Cardiac muscle cell (in vitro differentiated cells and primary cell): ENCODE data around the gene TFDP1. TPM values are rescaled to one million over a fixed set of nuclear protein-coding genes. Genes with fewer than 3 reads are reported as not detected.
"Not testable (repeated sequence)": the region's sequence is repeated elsewhere in the genome, so short reads cannot be mapped to it uniquely, and the experiment has no call there.

Source experiments
- DNase-seq, 2 donors: peaks; one replicate each; pipeline versions ENCODE4 v3.0.0 to v3.0.0-alpha.2; 2010 to 2017; ENCODE audit warnings: low read depth in 1 of 2, low spot score in 1 of 2
- H3K27ac ChIP-seq: fragments of 200-600 bp; sonication (generic); 2 replicates; pipeline ENCODE4 v1.5.1; 2016
- H3K27me3 ChIP-seq: fragments of 200-600 bp; sonication (generic); 2 replicates; pipeline ENCODE4 v1.6.0; 2016; ENCODE audit warnings: control low read depth
- H3K36me3 ChIP-seq: fragments of 200-600 bp; sonication (generic); 2 replicates; pipeline ENCODE4 v1.5.1; 2016; ENCODE audit warnings: control low read depth
- H3K4me1 ChIP-seq: fragments of 200-600 bp; sonication (generic); 2 replicates; pipeline ENCODE4 v1.8.1; 2017; ENCODE audit warnings: low read depth, mild to moderate bottlenecking, mixed run types
- H3K4me3 ChIP-seq: fragments of 200-600 bp; sonication (generic); 2 replicates; pipeline ENCODE4 v1.5.1; 2016; ENCODE audit warnings: mild to moderate bottlenecking
- H3K9me3 ChIP-seq: fragments of 200-600 bp; sonication (generic); 2 replicates; pipeline ENCODE4 v1.5.1; 2017; ENCODE audit warnings: low read depth, mild to moderate bottlenecking, control low read depth
- polyA plus RNA-seq: library from polyadenylated mRNA; unstranded; fragments of >200 nt; fragmentation: Nextera tagmentation; extraction: Ambion mirVana; gene quantifications from 2 replicates; pipeline ENCODE4 v1.2.1, GENCODE V29; 2016
- total RNA-seq: library from RNA; depleted of rRNA; stranded (reverse); fragments of >200 nt; gene quantifications from 2 replicates; pipeline ENCODE4 v1.2.3, GENCODE V29; 2016
- TF ChIP-seq, protein P1 (sequence below): IDR thresholded peaks from 2 replicates; pipeline ENCODE4 v1.5.1; 2012; ENCODE audit warnings: low read depth, mild to moderate bottlenecking, low read length

Gene TFDP1
- total and polyA plus RNA-seq, 2 experiments from 2014 or later = 36.9 to 81.7 TPM

- no peak overlapping the region for H3K4me3 ChIP-seq
- no peak overlapping the region for H3K27ac ChIP-seq
- no peaks in the 10 kb centered on the region for H3K27me3 ChIP-seq
- no peak for DNase-seq
- H3K4me1 ChIP-seq = peaks cover 12% of the 10 kb centered on the region
- H3K36me3 ChIP-seq = peaks cover under 1% of the 10 kb centered on the region
- no peaks in the 10 kb centered on the region for H3K9me3 ChIP-seq
- TF ChIP-seq, protein P1, sequence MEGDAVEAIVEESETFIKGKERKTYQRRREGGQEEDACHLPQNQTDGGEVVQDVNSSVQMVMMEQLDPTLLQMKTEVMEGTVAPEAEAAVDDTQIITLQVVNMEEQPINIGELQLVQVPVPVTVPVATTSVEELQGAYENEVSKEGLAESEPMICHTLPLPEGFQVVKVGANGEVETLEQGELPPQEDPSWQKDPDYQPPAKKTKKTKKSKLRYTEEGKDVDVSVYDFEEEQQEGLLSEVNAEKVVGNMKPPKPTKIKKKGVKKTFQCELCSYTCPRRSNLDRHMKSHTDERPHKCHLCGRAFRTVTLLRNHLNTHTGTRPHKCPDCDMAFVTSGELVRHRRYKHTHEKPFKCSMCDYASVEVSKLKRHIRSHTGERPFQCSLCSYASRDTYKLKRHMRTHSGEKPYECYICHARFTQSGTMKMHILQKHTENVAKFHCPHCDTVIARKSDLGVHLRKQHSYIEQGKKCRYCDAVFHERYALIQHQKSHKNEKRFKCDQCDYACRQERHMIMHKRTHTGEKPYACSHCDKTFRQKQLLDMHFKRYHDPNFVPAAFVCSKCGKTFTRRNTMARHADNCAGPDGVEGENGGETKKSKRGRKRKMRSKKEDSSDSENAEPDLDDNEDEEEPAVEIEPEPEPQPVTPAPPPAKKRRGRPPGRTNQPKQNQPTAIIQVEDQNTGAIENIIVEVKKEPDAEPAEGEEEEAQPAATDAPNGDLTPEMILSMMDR = no peak
Observed at GRCh38 chr13:113617961-113618360, 33.4 kb downstream of the TFDP1 start.

DNA sequence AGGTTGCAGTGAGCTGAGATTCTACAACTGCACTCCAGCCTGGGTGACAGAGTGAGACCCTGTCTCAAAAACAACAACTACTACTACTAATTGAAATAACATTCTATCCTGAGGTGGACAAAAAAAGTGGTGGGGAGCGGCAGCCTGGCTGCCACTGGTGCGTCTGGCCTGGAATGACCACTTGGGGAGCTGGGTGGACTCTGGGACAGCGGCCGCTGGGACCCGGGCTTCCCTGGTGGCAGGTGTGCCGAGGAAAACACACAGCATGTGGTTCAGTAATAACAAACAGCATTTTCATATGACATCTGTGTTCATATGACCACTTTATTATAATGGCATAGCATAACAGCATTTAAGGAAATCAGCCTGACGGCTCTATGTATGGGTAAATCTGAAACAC is 33.9 kb downstream of the TFDP1 start:
- no peak overlapping the region for H3K27ac ChIP-seq
- H3K4me1 ChIP-seq = peaks cover 12% of the 10 kb centered on the region
- H3K36me3 ChIP-seq = peaks cover 5% of the 10 kb centered on the region
- no peak for DNase-seq
- no peaks in the 10 kb centered on the region for H3K27me3 ChIP-seq
- no peaks in the 10 kb centered on the region for H3K9me3 ChIP-seq
- H3K4me3 ChIP-seq = no peak overlapping the region
- TF ChIP-seq, protein P1 = no peak

DNA sequence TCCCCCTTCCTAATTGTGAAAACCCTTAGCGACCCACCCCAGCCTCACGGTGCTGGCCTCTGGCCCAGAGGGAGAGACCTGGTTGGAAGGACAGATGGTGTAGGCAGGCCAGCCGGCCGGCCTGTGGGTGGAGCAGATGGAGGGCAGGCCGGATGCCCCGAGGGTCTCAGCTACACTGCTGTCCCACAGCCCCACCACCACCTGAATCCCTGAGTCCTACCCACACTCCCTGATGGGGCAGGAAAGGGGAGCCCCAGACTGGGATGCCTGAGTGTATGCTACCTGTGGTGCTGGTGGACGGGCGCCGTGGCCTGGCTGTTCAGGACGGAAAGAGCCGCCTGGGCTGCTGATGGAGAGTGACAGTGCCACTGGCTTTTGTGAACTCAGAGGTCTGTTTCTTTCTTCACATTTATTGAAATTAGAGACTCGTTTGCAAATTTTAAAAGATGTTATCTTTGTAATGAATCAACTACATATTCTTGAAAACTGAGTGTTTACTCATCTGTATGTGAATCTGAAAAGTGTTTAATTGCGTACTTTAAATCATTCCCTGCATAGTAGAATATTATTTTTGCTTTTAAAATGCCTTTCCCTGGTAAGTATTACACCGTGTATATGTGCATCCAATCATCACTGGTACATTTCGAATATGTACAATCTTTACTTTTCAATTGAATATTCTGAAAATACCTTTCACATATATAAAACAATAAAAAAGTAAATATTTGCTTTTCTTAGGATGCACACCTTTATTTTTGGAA is 35.7 kb downstream of the TFDP1 start:
- peaks cover 5% of the 10 kb centered on the region for H3K36me3 ChIP-seq
- no peaks in the 10 kb centered on the region for H3K9me3 ChIP-seq
- H3K4me1 ChIP-seq = peaks cover 12% of the 10 kb centered on the region
- no peaks in the 10 kb centered on the region for H3K27me3 ChIP-seq
- TF ChIP-seq, protein P1 = no peak
- DNase-seq = no peak
- no peak overlapping the region for H3K27ac ChIP-seq
- H3K4me3 ChIP-seq = no peak overlapping the region

- Histone ChIP-seq H3K36me3 (peaks cover 5% of the 10 kb centered on the region), H3K9me3 (no peaks in the 10 kb centered on the region)
- no peak for DNase-seq
Observed at GRCh38 chr13:113621046-113621445, 36.5 kb downstream of the TFDP1 start.

DNA sequence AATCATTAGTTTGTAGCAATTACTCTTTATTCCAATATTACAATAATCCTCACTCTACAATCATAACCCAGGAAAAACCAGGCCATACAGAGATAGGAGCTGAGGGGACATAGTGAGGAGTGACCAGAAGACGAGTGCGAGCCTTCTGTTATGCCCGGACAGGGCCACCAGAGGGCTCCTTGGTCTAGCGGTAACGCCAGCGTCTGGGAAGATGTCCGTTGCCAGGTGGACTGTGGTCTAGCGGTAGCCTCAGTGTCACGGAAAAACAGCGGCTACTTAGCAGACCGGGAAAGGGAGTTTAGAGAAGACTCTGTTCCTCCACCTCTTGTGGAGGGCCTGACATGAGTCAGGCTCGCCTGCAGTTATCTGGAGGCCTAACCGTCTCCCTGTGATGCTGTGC is 36.9 kb downstream of the TFDP1 start:
- H3K9me3 ChIP-seq = not testable (repeated sequence)

More at GRCh38 chr13:113621046-113621445, 36.5 kb downstream of the TFDP1 start:
- Histone ChIP-seq H3K27ac (no peak overlapping the region), H3K27me3 (no peaks in the 10 kb centered on the region), H3K4me3 (no peak overlapping the region), H3K4me1 (peaks cover 12% of the 10 kb centered on the region)
- TF ChIP-seq, protein P1 = no peak

GRCh38 chr13:113621986-113622550 is 37.5 kb downstream of the TFDP1 start:
- not testable (repeated sequence) for DNase-seq, H3K4me3 ChIP-seq, H3K36me3 ChIP-seq, H3K27me3 ChIP-seq, H3K4me1 ChIP-seq, H3K27ac ChIP-seq, H3K9me3 ChIP-seq

More for the DNA sequence above, 36.9 kb downstream of the TFDP1 start:
- H3K4me3 ChIP-seq, H3K36me3 ChIP-seq, H3K27me3 ChIP-seq, H3K27ac ChIP-seq: not testable (repeated sequence)
- TF ChIP-seq, protein P1 = peak; percentile 30
- peaks cover 12% of the 10 kb centered on the region for H3K4me1 ChIP-seq
- peak; percentile 4 to 10 for DNase-seq
